PC-3 (cell line): ENCODE measurements around the gene ROR1. TPM values are rescaled to one million over a fixed set of nuclear protein-coding genes. Genes with fewer than 3 reads are reported as not detected.
A peak's percentile ranks its signal among the peaks of the same experiment; 100 is the strongest.

Experiments
- ATAC-seq: fragments of 200-7000 bp; cut with Tn5 transposase; 2 replicates; pipeline ENCODE4 v1.9.1; 2020; ENCODE audit warnings: mild to moderate bottlenecking, moderate library complexity
- BruUV-seq: library from RNA; stranded (reverse); fragments of 400-500 nt; replicated peaks from 2 replicates; lab custom pipeline; 2021; lab: Mats Ljungman, UMichigan
- CTCF ChIA-PET: fragments of 300-600 bp; sonication (Branson Sonifier 250); formaldehyde crosslinking; loops from one replicate; lab custom pipeline; 2022; ENCODE audit warnings: antibody characterized with exemption; lab: Charles Lee
- POLR2A ChIA-PET: fragments of 300-600 bp; sonication (Branson Sonifier 250); formaldehyde crosslinking; loops from one replicate; lab custom pipeline; 2022; ENCODE audit warnings: antibody characterized with exemption; ENCODE audit not compliant: unreplicated experiment; lab: Charles Lee
- DNase-seq: peaks from one replicate; pipeline ENCODE4 v3.0.0-alpha.2; 2015
- H2AFZ ChIP-seq: fragments of 300-600 bp; sonication (generic); 2 replicates; pipeline ENCODE4 v1.6.0; 2016; ENCODE audit warnings: antibody characterized with exemption, low read length
- H3F3A ChIP-seq: fragments of 300-600 bp; sonication (generic); one replicate; pipeline ENCODE4 v1.6.0; 2017; ENCODE audit warnings: antibody characterized with exemption, low read length, control low read depth, mild to moderate bottlenecking; ENCODE audit not compliant: unreplicated experiment
- H3K27ac ChIP-seq: fragments of 300-600 bp; sonication (generic); 2 replicates; pipeline ENCODE4 v1.5.1; 2016; ENCODE audit warnings: mild to moderate bottlenecking, low read length
- H3K27me3 ChIP-seq: fragments of 300-600 bp; sonication (generic); 2 replicates; pipeline ENCODE4 v1.6.1; 2016; ENCODE audit warnings: low read length, mixed read lengths
- H3K36me3 ChIP-seq: fragments of 300-600 bp; sonication (generic); 2 replicates; pipeline ENCODE4 v1.6.1; 2016; ENCODE audit warnings: low read depth, mixed run types, low read length, mixed read lengths
- H3K4me1 ChIP-seq: fragments of 300-600 bp; sonication (generic); 2 replicates; pipeline ENCODE4 v1.5.1; 2016; ENCODE audit warnings: low read length; ENCODE audit not compliant: insufficient read depth
- H3K4me2 ChIP-seq: fragments of 300-600 bp; sonication (generic); 2 replicates; pipeline ENCODE4 v1.6.0; 2016; ENCODE audit warnings: low read length
- H3K4me3 ChIP-seq: fragments of 300-600 bp; sonication (generic); 2 replicates; pipeline ENCODE4 v1.5.1; 2016; ENCODE audit warnings: mild to moderate bottlenecking, low read length, mixed read lengths
- H3K79me2 ChIP-seq: fragments of 300-600 bp; sonication (generic); 2 replicates; pipeline ENCODE4 v1.6.1; 2017; ENCODE audit warnings: low read length, mixed read lengths
- H3K9ac ChIP-seq: fragments of 300-600 bp; sonication (generic); 2 replicates; pipeline ENCODE4 v1.6.0; 2016; ENCODE audit warnings: mild to moderate bottlenecking, low read length
- H3K9me2 ChIP-seq: fragments of 300-600 bp; sonication (generic); replicated peaks from 2 replicates; pipeline ENCODE4 v1.6.1; 2016; ENCODE audit warnings: mixed run types, low read length, mixed read lengths
- H3K9me3 ChIP-seq: fragments of 300-600 bp; sonication (generic); 2 replicates; pipeline ENCODE4 v1.6.1; 2016; ENCODE audit warnings: low read length, mixed read lengths
- H4K20me1 ChIP-seq: fragments of 300-600 bp; sonication (generic); 2 replicates; pipeline ENCODE4 v1.6.1; 2016; ENCODE audit warnings: low read length, mixed read lengths
- EZH2 ChIP-seq: fragments of 300-600 bp; sonication (generic); IDR thresholded peaks from one replicate; pipeline ENCODE4 v1.6.1; 2017; ENCODE audit warnings: antibody characterized with exemption, mild to moderate bottlenecking, low read length; ENCODE audit not compliant: unreplicated experiment
- EZH2phosphoT487 ChIP-seq: fragments of 300-600 bp; sonication (generic); IDR thresholded peaks from 2 replicates; pipeline ENCODE4 v1.6.1; 2018; ENCODE audit warnings: mild to moderate bottlenecking, antibody characterized with exemption, low read length, borderline replicate concordance
- intact Hi-C: fragments of 100-400 bp; cut with micrococcal nuclease; formaldehyde crosslinking; loops from 2 replicates; pipeline ENCODE4 v1.9.0; 2023
- total RNA-seq: library from RNA; depleted of rRNA; stranded (reverse); fragments of >200 nt; gene quantifications from 2 replicates; pipeline ENCODE4 v1.2.3, GENCODE V29; 2014
- TF ChIP-seq, protein P1 (sequence below): fragments of 300-600 bp; sonication (generic); conservative IDR thresholded peaks from 2 replicates; pipeline ENCODE4 v1.5.1; 2017; ENCODE audit warnings: antibody characterized with exemption, low read depth, mild to moderate bottlenecking, low read length

Gene ROR1
- total RNA-seq, 1 experiment from 2014 or later: 16.5 TPM

DNA sequence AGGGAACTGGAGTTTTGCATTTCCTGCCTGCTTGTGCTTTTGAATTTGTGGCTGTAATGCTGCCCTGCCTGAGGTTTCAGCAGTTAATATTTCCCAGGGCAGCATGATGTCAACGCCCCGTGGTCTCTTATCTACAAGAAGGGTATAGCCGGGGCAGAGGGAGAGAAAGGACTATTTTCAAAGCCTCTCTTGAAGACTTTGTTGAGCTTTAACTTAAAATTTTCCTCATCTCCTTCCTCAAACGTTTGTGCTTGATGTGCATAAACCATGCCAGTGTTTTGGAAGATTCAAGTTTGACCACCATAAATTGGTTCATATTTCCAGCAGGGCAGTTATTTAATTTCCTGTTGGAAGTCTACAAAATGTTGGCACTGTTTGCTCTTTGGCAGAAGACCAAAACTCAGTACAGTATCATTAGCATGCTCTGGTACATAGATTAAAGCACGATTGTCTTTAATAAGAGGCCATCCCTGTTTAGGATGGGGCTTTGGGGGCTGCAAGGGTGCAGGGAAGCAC, 43.4 kb downstream of the ROR1 start:
- peaks cover 55% of the 10 kb centered on the region for H3K79me2 ChIP-seq
- H3K9me2 ChIP-seq: no peaks in the 10 kb centered on the region
- BruUV-seq: no TSS peak
- ChIA-PET POLR2A (no interaction called here), CTCF (no interaction called here)
- no peaks in the 10 kb centered on the region for H3K9me3 ChIP-seq
- no peaks in the 10 kb centered on the region for H3F3A ChIP-seq
- no peak overlapping the region for H3K9ac ChIP-seq
- TF ChIP-seq EZH2phosphoT487 (no peak), EZH2 (no peak)
- TF ChIP-seq, protein P1, sequence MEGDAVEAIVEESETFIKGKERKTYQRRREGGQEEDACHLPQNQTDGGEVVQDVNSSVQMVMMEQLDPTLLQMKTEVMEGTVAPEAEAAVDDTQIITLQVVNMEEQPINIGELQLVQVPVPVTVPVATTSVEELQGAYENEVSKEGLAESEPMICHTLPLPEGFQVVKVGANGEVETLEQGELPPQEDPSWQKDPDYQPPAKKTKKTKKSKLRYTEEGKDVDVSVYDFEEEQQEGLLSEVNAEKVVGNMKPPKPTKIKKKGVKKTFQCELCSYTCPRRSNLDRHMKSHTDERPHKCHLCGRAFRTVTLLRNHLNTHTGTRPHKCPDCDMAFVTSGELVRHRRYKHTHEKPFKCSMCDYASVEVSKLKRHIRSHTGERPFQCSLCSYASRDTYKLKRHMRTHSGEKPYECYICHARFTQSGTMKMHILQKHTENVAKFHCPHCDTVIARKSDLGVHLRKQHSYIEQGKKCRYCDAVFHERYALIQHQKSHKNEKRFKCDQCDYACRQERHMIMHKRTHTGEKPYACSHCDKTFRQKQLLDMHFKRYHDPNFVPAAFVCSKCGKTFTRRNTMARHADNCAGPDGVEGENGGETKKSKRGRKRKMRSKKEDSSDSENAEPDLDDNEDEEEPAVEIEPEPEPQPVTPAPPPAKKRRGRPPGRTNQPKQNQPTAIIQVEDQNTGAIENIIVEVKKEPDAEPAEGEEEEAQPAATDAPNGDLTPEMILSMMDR: no peak
- ATAC-seq: peak; percentile 38; the same call in 1 of the 2 replicates
- no peak overlapping the region for H3K4me3 ChIP-seq
- DNase-seq: peak; percentile 51
- H4K20me1 ChIP-seq: 0 out of 2 replicates have a peak, but pooled peaks cover 9% of the 10 kb centered on the region
- H3K4me1 ChIP-seq: peaks cover 26% of the 10 kb centered on the region
- intact Hi-C loops: no loop called here
- no peak overlapping the region for H2AFZ ChIP-seq
- H3K27ac ChIP-seq: no peak overlapping the region
- H3K27me3 ChIP-seq: no peaks in the 10 kb centered on the region
- peaks cover 8% of the 10 kb centered on the region; the same call in 1 of the 2 replicates for H3K36me3 ChIP-seq
- peak overlapping the region; percentile 8; the same call in 1 of the 2 replicates for H3K4me2 ChIP-seq

DNA sequence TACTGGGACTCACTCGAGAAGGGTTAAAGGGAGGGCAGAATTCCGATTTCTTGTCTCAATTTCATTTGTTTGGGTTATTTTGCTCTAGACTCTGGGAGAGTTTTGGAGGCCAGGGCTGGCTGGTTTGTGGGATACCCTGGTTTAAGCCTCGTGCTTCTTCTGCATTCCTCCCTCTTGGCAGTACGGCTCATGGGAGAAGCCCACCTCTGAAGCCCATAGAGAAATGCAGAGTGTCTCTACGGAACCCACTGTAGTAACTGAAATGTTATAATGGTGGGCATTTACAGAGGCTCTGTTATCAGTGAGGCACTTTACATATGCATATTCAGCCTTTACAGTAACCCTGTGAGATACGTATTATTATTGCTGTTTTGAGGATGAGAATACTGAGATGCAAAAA, 43.9 kb downstream of the ROR1 start:
- H3K9me2 ChIP-seq: no peaks in the 10 kb centered on the region
- H3F3A ChIP-seq: no peaks in the 10 kb centered on the region
- H3K9me3 ChIP-seq: no peaks in the 10 kb centered on the region
- no peak overlapping the region for H3K4me3 ChIP-seq
- TF ChIP-seq EZH2phosphoT487: no peak
- TF ChIP-seq EZH2: no peak
- TF ChIP-seq, protein P1: no peak
- BruUV-seq: no TSS peak
- no peak overlapping the region for H3K9ac ChIP-seq
- H3K4me1 ChIP-seq: peaks cover 26% of the 10 kb centered on the region
- H2AFZ ChIP-seq: no peak overlapping the region
- no peak overlapping the region for H3K27ac ChIP-seq
- ChIA-PET CTCF (no interaction called here), POLR2A (no interaction called here)
- H3K27me3 ChIP-seq: no peaks in the 10 kb centered on the region
- no peak overlapping the region for H3K4me2 ChIP-seq
- ATAC-seq: no peak
- intact Hi-C loops: no loop called here
- no peak for DNase-seq
- 0 out of 2 replicates have a peak, but pooled peaks cover 9% of the 10 kb centered on the region for H4K20me1 ChIP-seq
- H3K36me3 ChIP-seq: peaks cover 8% of the 10 kb centered on the region; the same call in 1 of the 2 replicates
- H3K79me2 ChIP-seq: peaks cover 59% of the 10 kb centered on the region

DNA sequence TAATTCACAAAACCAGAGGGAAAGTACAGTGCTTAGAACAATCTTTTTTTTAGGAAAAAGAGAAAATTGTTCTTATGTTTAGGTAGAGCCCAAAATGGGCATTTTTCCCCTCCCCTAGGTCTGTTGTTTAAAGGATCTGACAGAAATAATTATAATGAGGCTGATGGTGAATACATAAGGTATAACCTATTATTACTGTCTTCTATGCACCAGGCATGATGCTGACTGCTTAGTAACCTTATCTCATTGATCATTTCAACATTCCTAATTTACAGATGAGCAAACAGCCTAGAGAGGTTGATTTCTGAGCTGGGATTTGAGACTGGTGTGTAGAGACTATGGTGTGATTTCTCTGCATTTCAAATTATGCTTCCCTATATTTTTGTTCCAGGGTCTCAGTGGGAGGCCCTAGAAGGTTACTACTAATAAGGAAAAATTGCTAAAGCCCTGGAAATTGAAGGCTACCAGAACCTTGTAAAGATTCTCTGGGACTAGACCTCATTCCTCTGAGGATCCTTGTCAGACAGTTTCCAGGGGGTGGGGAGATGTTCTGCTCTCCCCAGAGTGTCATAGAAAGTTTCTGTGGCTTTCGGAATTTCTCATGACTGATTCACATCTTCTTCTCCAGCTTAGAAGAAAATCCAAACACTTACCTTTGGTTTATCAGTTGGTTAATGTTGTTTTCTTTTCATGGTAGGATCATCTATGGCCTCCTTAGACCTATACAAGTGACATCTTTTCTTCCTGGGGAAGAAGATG, 44.9 kb downstream of the ROR1 start:
- Histone ChIP-seq H3K36me3 (peaks cover 8% of the 10 kb centered on the region; the same call in 1 of the 2 replicates), H3K4me1 (peaks cover 24% of the 10 kb centered on the region), H3F3A (no peaks in the 10 kb centered on the region), H3K27me3 (no peaks in the 10 kb centered on the region), H3K4me2 (no peak overlapping the region), H3K27ac (no peak overlapping the region), H3K79me2 (peaks cover 69% of the 10 kb centered on the region), H3K9me2 (no peaks in the 10 kb centered on the region), H2AFZ (no peak overlapping the region), H3K9me3 (no peaks in the 10 kb centered on the region), H3K9ac (no peak overlapping the region), H4K20me1 (0 out of 2 replicates have a peak, but pooled peaks cover 9% of the 10 kb centered on the region), H3K4me3 (no peak overlapping the region)
- ATAC-seq: no peak
- ChIA-PET CTCF (no interaction called here), POLR2A (no interaction called here)
- TF ChIP-seq, protein P1: no peak
- TF ChIP-seq EZH2phosphoT487: no peak
- TF ChIP-seq EZH2: no peak
- intact Hi-C loops: no loop called here
- no TSS peak for BruUV-seq
- no peak for DNase-seq
